ENCODE data around the gene POU6F2.

The POU6F2 gene

GRCh38 chr7:39100270-39100669 lies 122.6 kb downstream of the POU6F2 start:
- Histone ChIP-seq H3K27ac (ENCODE audit: low read depth in 2 of 2, low read length in 2 of 2) (no peak overlapping the region), H3K9ac (ENCODE audit: low read depth in 1 of 2, low read length in 2 of 2) (no peak overlapping the region), H3K9me3 (ENCODE audit: control insufficient read depth in 2 of 2, low read length in 2 of 2) (no peaks in the 10 kb centered on the region), H3K4me1 (ENCODE audit: control insufficient read depth in 2 of 2, insufficient read depth in 2 of 2, low read length in 2 of 2) (no peaks in the 10 kb centered on the region), H3K36me3 (ENCODE audit: control insufficient read depth in 2 of 2, insufficient read depth in 2 of 2, low read length in 2 of 2) (no peaks in the 10 kb centered on the region), H3K27me3 (ENCODE audit: control insufficient read depth in 2 of 2, insufficient read depth in 2 of 2, low read length in 2 of 2) (no peaks in the 10 kb centered on the region), H3K4me3 (ENCODE audit: low read length in 2 of 2) (no peak overlapping the region)

GRCh38 chr7:39102234-39102633 lies 124.5 kb downstream of the POU6F2 start:
- Histone ChIP-seq H3K9ac (ENCODE audit: low read depth in 1 of 2, low read length in 2 of 2) (no peak overlapping the region), H3K27me3 (ENCODE audit: control insufficient read depth in 2 of 2, insufficient read depth in 2 of 2, low read length in 2 of 2) (no peaks in the 10 kb centered on the region), H3K4me1 (ENCODE audit: control insufficient read depth in 2 of 2, insufficient read depth in 2 of 2, low read length in 2 of 2) (no peaks in the 10 kb centered on the region), H3K27ac (ENCODE audit: low read depth in 2 of 2, low read length in 2 of 2) (no peak overlapping the region), H3K36me3 (ENCODE audit: control insufficient read depth in 2 of 2, insufficient read depth in 2 of 2, low read length in 2 of 2) (no peaks in the 10 kb centered on the region), H3K4me3 (ENCODE audit: low read length in 2 of 2) (no peak overlapping the region), H3K9me3 (ENCODE audit: control insufficient read depth in 2 of 2, low read length in 2 of 2) (no peaks in the 10 kb centered on the region)

GRCh38 chr7:39105720-39106119 lies 128.0 kb downstream of the POU6F2 start:
- Histone ChIP-seq H3K27ac (ENCODE audit: low read depth in 2 of 2, low read length in 2 of 2) (no peak overlapping the region), H3K36me3 (ENCODE audit: control insufficient read depth in 2 of 2, insufficient read depth in 2 of 2, low read length in 2 of 2) (no peaks in the 10 kb centered on the region), H3K27me3 (ENCODE audit: control insufficient read depth in 2 of 2, insufficient read depth in 2 of 2, low read length in 2 of 2) (no peaks in the 10 kb centered on the region), H3K9ac (ENCODE audit: low read depth in 1 of 2, low read length in 2 of 2) (no peak overlapping the region), H3K9me3 (ENCODE audit: control insufficient read depth in 2 of 2, low read length in 2 of 2) (no peaks in the 10 kb centered on the region), H3K4me1 (ENCODE audit: control insufficient read depth in 2 of 2, insufficient read depth in 2 of 2, low read length in 2 of 2) (no peaks in the 10 kb centered on the region), H3K4me3 (ENCODE audit: low read length in 2 of 2) (no peak overlapping the region)

GRCh38 chr7:39125846-39126245 lies 148.1 kb downstream of the POU6F2 start:
- Histone ChIP-seq H3K9ac (ENCODE audit: low read depth in 1 of 2, low read length in 2 of 2) (no peak overlapping the region), H3K27ac (ENCODE audit: low read depth in 2 of 2, low read length in 2 of 2) (no peak overlapping the region), H3K36me3 (ENCODE audit: control insufficient read depth in 2 of 2, insufficient read depth in 2 of 2, low read length in 2 of 2) (no peaks in the 10 kb centered on the region), H3K4me3 (ENCODE audit: low read length in 2 of 2) (no peak overlapping the region), H3K4me1 (ENCODE audit: control insufficient read depth in 2 of 2, insufficient read depth in 2 of 2, low read length in 2 of 2) (no peaks in the 10 kb centered on the region), H3K27me3 (ENCODE audit: control insufficient read depth in 2 of 2, insufficient read depth in 2 of 2, low read length in 2 of 2) (no peaks in the 10 kb centered on the region), H3K9me3 (ENCODE audit: control insufficient read depth in 2 of 2, low read length in 2 of 2) (no peaks in the 10 kb centered on the region)

GRCh38 chr7:39127058-39127457 lies 149.3 kb downstream of the POU6F2 start:
- no peaks in the 10 kb centered on the region for H3K27me3 ChIP-seq (ENCODE audit: control insufficient read depth in 2 of 2, insufficient read depth in 2 of 2, low read length in 2 of 2)

GRCh38 chr7:39128287-39128843 lies 150.7 kb downstream of the POU6F2 start:
- Histone ChIP-seq H3K9me3 (ENCODE audit: control insufficient read depth in 2 of 2, low read length in 2 of 2) (no peaks in the 10 kb centered on the region), H3K4me1 (ENCODE audit: control insufficient read depth in 2 of 2, insufficient read depth in 2 of 2, low read length in 2 of 2) (no peaks in the 10 kb centered on the region), H3K27me3 (ENCODE audit: control insufficient read depth in 2 of 2, insufficient read depth in 2 of 2, low read length in 2 of 2) (no peaks in the 10 kb centered on the region), H3K36me3 (ENCODE audit: control insufficient read depth in 2 of 2, insufficient read depth in 2 of 2, low read length in 2 of 2) (no peaks in the 10 kb centered on the region), H3K9ac (ENCODE audit: low read depth in 1 of 2, low read length in 2 of 2) (no peak overlapping the region), H3K27ac (ENCODE audit: low read depth in 2 of 2, low read length in 2 of 2) (no peak overlapping the region), H3K4me3 (ENCODE audit: low read length in 2 of 2) (no peak overlapping the region)

More at GRCh38 chr7:39127058-39127457, 149.3 kb downstream of the POU6F2 start:
- Histone ChIP-seq H3K4me3 (ENCODE audit: low read length in 2 of 2) (no peak overlapping the region), H3K9ac (ENCODE audit: low read depth in 1 of 2, low read length in 2 of 2) (no peak overlapping the region), H3K4me1 (ENCODE audit: control insufficient read depth in 2 of 2, insufficient read depth in 2 of 2, low read length in 2 of 2) (no peaks in the 10 kb centered on the region), H3K36me3 (ENCODE audit: control insufficient read depth in 2 of 2, insufficient read depth in 2 of 2, low read length in 2 of 2) (no peaks in the 10 kb centered on the region), H3K27ac (ENCODE audit: low read depth in 2 of 2, low read length in 2 of 2) (no peak overlapping the region), H3K9me3 (ENCODE audit: control insufficient read depth in 2 of 2, low read length in 2 of 2) (no peaks in the 10 kb centered on the region)

GRCh38 chr7:39130274-39130673 lies 152.6 kb downstream of the POU6F2 start:
- H3K4me3 ChIP-seq (ENCODE audit: low read length in 2 of 2) = no peak overlapping the region
- H3K4me1 ChIP-seq (ENCODE audit: control insufficient read depth in 2 of 2, insufficient read depth in 2 of 2, low read length in 2 of 2) = no peaks in the 10 kb centered on the region
- no peak overlapping the region for H3K27ac ChIP-seq (ENCODE audit: low read depth in 2 of 2, low read length in 2 of 2)
- no peaks in the 10 kb centered on the region for H3K27me3 ChIP-seq (ENCODE audit: control insufficient read depth in 2 of 2, insufficient read depth in 2 of 2, low read length in 2 of 2)
- no peaks in the 10 kb centered on the region for H3K36me3 ChIP-seq (ENCODE audit: control insufficient read depth in 2 of 2, insufficient read depth in 2 of 2, low read length in 2 of 2)
- no peaks in the 10 kb centered on the region for H3K9me3 ChIP-seq (ENCODE audit: control insufficient read depth in 2 of 2, low read length in 2 of 2)
- no peak overlapping the region for H3K9ac ChIP-seq (ENCODE audit: low read depth in 1 of 2, low read length in 2 of 2)

GRCh38 chr7:39130857-39131526 lies 153.3 kb downstream of the POU6F2 start:
- Histone ChIP-seq H3K36me3 (ENCODE audit: control insufficient read depth in 2 of 2, insufficient read depth in 2 of 2, low read length in 2 of 2) (no peaks in the 10 kb centered on the region), H3K27ac (ENCODE audit: low read depth in 2 of 2, low read length in 2 of 2) (no peak overlapping the region), H3K4me1 (ENCODE audit: control insufficient read depth in 2 of 2, insufficient read depth in 2 of 2, low read length in 2 of 2) (no peaks in the 10 kb centered on the region), H3K9me3 (ENCODE audit: control insufficient read depth in 2 of 2, low read length in 2 of 2) (no peaks in the 10 kb centered on the region), H3K27me3 (ENCODE audit: control insufficient read depth in 2 of 2, insufficient read depth in 2 of 2, low read length in 2 of 2) (no peaks in the 10 kb centered on the region), H3K9ac (ENCODE audit: low read depth in 1 of 2, low read length in 2 of 2) (no peak overlapping the region), H3K4me3 (ENCODE audit: low read length in 2 of 2) (peak overlapping the region in 1 of 2 donors; percentile 14)

GRCh38 chr7:39132306-39132705 lies 154.6 kb downstream of the POU6F2 start:
- no peaks in the 10 kb centered on the region for H3K36me3 ChIP-seq (ENCODE audit: control insufficient read depth in 2 of 2, insufficient read depth in 2 of 2, low read length in 2 of 2)
- H3K4me3 ChIP-seq (ENCODE audit: low read length in 2 of 2) = no peak overlapping the region
- no peak overlapping the region for H3K9ac ChIP-seq (ENCODE audit: low read depth in 1 of 2, low read length in 2 of 2)
- H3K4me1 ChIP-seq (ENCODE audit: control insufficient read depth in 2 of 2, insufficient read depth in 2 of 2, low read length in 2 of 2) = no peaks in the 10 kb centered on the region
- no peak overlapping the region for H3K27ac ChIP-seq (ENCODE audit: low read depth in 2 of 2, low read length in 2 of 2)
- H3K27me3 ChIP-seq (ENCODE audit: control insufficient read depth in 2 of 2, insufficient read depth in 2 of 2, low read length in 2 of 2) = no peaks in the 10 kb centered on the region
- no peaks in the 10 kb centered on the region for H3K9me3 ChIP-seq (ENCODE audit: control insufficient read depth in 2 of 2, low read length in 2 of 2)

GRCh38 chr7:39133088-39133487 lies 155.4 kb downstream of the POU6F2 start:
- Histone ChIP-seq H3K27ac (ENCODE audit: low read depth in 2 of 2, low read length in 2 of 2) (no peak overlapping the region), H3K27me3 (ENCODE audit: control insufficient read depth in 2 of 2, insufficient read depth in 2 of 2, low read length in 2 of 2) (no peaks in the 10 kb centered on the region), H3K4me3 (ENCODE audit: low read length in 2 of 2) (no peak overlapping the region), H3K4me1 (ENCODE audit: control insufficient read depth in 2 of 2, insufficient read depth in 2 of 2, low read length in 2 of 2) (no peaks in the 10 kb centered on the region), H3K9ac (ENCODE audit: low read depth in 1 of 2, low read length in 2 of 2) (no peak overlapping the region), H3K9me3 (ENCODE audit: control insufficient read depth in 2 of 2, low read length in 2 of 2) (no peaks in the 10 kb centered on the region), H3K36me3 (ENCODE audit: control insufficient read depth in 2 of 2, insufficient read depth in 2 of 2, low read length in 2 of 2) (no peaks in the 10 kb centered on the region)
